Ammon's horn (tissue), 1 donor: ENCODE results near the gene RAB3C.
A peak's percentile ranks its signal among the peaks of the same experiment; 100 is the strongest.

ENCODE experiments used
- DNase-seq: peaks from one replicate; pipeline ENCODE4 v3.0.0-alpha.2; 2016; ENCODE audit warnings: low spot score

The RAB3C gene

GRCh38 chr5:58886315-58887207 is 303.7 kb downstream of the RAB3C start:
- DNase-seq, result peak; percentile 77

GRCh38 chr5:58887311-58887710 is 304.4 kb downstream of the RAB3C start:
- no peak for DNase-seq

- DNase-seq, result no peak
Measured at GRCh38 chr5:58887721-58888409, 305.0 kb downstream of the RAB3C start.

GRCh38 chr5:58890265-58890664 is 307.4 kb downstream of the RAB3C start:
- DNase-seq, result no peak

- DNase-seq, result no peak
Measured at GRCh38 chr5:58890701-58891085, 307.8 kb downstream of the RAB3C start.

GRCh38 chr5:58891086-58891970 is 308.5 kb downstream of the RAB3C start:
- peak; percentile 72 for DNase-seq

GRCh38 chr5:58891971-58892343 is 309.1 kb downstream of the RAB3C start:
- DNase-seq, result no peak

GRCh38 chr5:58893551-58893950 is 310.7 kb downstream of the RAB3C start:
- no peak for DNase-seq

- DNase-seq, result no peak
Measured at GRCh38 chr5:58898006-58898405, 315.1 kb downstream of the RAB3C start.

GRCh38 chr5:58898538-58898937 is 315.7 kb downstream of the RAB3C start:
- DNase-seq, result no peak

- no peak for DNase-seq
Measured at GRCh38 chr5:58901271-58901670, 318.4 kb downstream of the RAB3C start.

GRCh38 chr5:58902305-58902704 is 319.4 kb downstream of the RAB3C start:
- no peak for DNase-seq

- no peak for DNase-seq
Measured at GRCh38 chr5:58902765-58903164, 319.9 kb downstream of the RAB3C start.

- DNase-seq, result no peak
Measured at GRCh38 chr5:58904737-58905136, 321.9 kb downstream of the RAB3C start.

- no peak for DNase-seq
Measured at GRCh38 chr5:58905944-58906343, 323.1 kb downstream of the RAB3C start.
